ENCODE results near the gene COL19A1.

The COL19A1 gene

GRCh38 chr6:69843189-69843588 is 23.2 kb upstream of the COL19A1 start:
- DNase-seq (ENCODE audit: low read depth in 1 of 2, low spot score in 1 of 2), result no peak
- in situ Hi-C loops (cut with HindIII; ENCODE audit: low pct_unique_long_range_greater_than_20kb, low sequenced_read_pairs), result no loop called here
- TF ChIP-seq JUND (IDR thresholded peaks at IDR 0.05; ENCODE audit: low read depth), result no peak

- TF ChIP-seq JUND (IDR thresholded peaks at IDR 0.05; ENCODE audit: low read depth), result no peak
- in situ Hi-C loops (cut with HindIII; ENCODE audit: low pct_unique_long_range_greater_than_20kb, low sequenced_read_pairs), result no loop called here
- DNase-seq (ENCODE audit: low read depth in 1 of 2, low spot score in 1 of 2), result no peak
Observed at GRCh38 chr6:69846312-69846711, 20.0 kb upstream of the COL19A1 start.

GRCh38 chr6:69846770-69847491 is 19.4 kb upstream of the COL19A1 start:
- TF ChIP-seq JUND (IDR thresholded peaks at IDR 0.05; ENCODE audit: low read depth), result no peak
- in situ Hi-C loops (cut with HindIII; ENCODE audit: low pct_unique_long_range_greater_than_20kb, low sequenced_read_pairs), result no loop called here
- DNase-seq (ENCODE audit: low read depth in 1 of 2, low spot score in 1 of 2), result no peak

- in situ Hi-C loops (cut with HindIII; ENCODE audit: low pct_unique_long_range_greater_than_20kb, low sequenced_read_pairs), result no loop called here
- no peak for DNase-seq (ENCODE audit: low read depth in 1 of 2, low spot score in 1 of 2)
Observed at GRCh38 chr6:69847492-69847788, 18.9 kb upstream of the COL19A1 start.

GRCh38 chr6:69848552-69848951 is 17.8 kb upstream of the COL19A1 start:
- TF ChIP-seq JUND (IDR thresholded peaks at IDR 0.05; ENCODE audit: low read depth), result no peak
- DNase-seq (ENCODE audit: low read depth in 1 of 2, low spot score in 1 of 2), result no peak
- in situ Hi-C loops (cut with HindIII; ENCODE audit: low pct_unique_long_range_greater_than_20kb, low sequenced_read_pairs), result no loop called here

More at GRCh38 chr6:69847492-69847788, 18.9 kb upstream of the COL19A1 start:
- no peak for TF ChIP-seq JUND (IDR thresholded peaks at IDR 0.05; ENCODE audit: low read depth)

- no peak for DNase-seq (ENCODE audit: low read depth in 1 of 2, low spot score in 1 of 2)
- in situ Hi-C loops (cut with HindIII; ENCODE audit: low pct_unique_long_range_greater_than_20kb, low sequenced_read_pairs), result no loop called here
- TF ChIP-seq JUND (IDR thresholded peaks at IDR 0.05; ENCODE audit: low read depth), result no peak
Observed at GRCh38 chr6:69852706-69853105, 13.7 kb upstream of the COL19A1 start.

- in situ Hi-C loops (cut with HindIII; ENCODE audit: low pct_unique_long_range_greater_than_20kb, low sequenced_read_pairs), result no loop called here
- DNase-seq (ENCODE audit: low read depth in 1 of 2, low spot score in 1 of 2), result no peak
- no peak for TF ChIP-seq JUND (IDR thresholded peaks at IDR 0.05; ENCODE audit: low read depth)
Observed at GRCh38 chr6:69861986-69862385, 4.4 kb upstream of the COL19A1 start.

GRCh38 chr6:69863766-69864165 is 2.6 kb upstream of the COL19A1 start:
- in situ Hi-C loops (cut with HindIII; ENCODE audit: low pct_unique_long_range_greater_than_20kb, low sequenced_read_pairs), result no loop called here
- DNase-seq (ENCODE audit: low read depth in 1 of 2, low spot score in 1 of 2), result no peak
- no peak for TF ChIP-seq JUND (IDR thresholded peaks at IDR 0.05; ENCODE audit: low read depth)

- in situ Hi-C loops (cut with HindIII; ENCODE audit: low pct_unique_long_range_greater_than_20kb, low sequenced_read_pairs), result no loop called here
- DNase-seq (ENCODE audit: low read depth in 1 of 2, low spot score in 1 of 2), result no peak
- TF ChIP-seq JUND (IDR thresholded peaks at IDR 0.05; ENCODE audit: low read depth), result no peak
Observed at GRCh38 chr6:69865126-69865525, 1.2 kb upstream of the COL19A1 start.

- no peak for TF ChIP-seq JUND (IDR thresholded peaks at IDR 0.05; ENCODE audit: low read depth)
- in situ Hi-C loops (cut with HindIII; ENCODE audit: low pct_unique_long_range_greater_than_20kb, low sequenced_read_pairs), result no loop called here
- peak; percentile 28 to 47 for DNase-seq (ENCODE audit: low read depth in 1 of 2, low spot score in 1 of 2)
Observed at GRCh38 chr6:69866770-69867638, 648 bp downstream of the COL19A1 start.

GRCh38 chr6:69867639-69867976 is 1.3 kb downstream of the COL19A1 start:
- no peak for TF ChIP-seq JUND (IDR thresholded peaks at IDR 0.05; ENCODE audit: low read depth)
- in situ Hi-C loops (cut with HindIII; ENCODE audit: low pct_unique_long_range_greater_than_20kb, low sequenced_read_pairs), result no loop called here
- DNase-seq (ENCODE audit: low read depth in 1 of 2, low spot score in 1 of 2), result no peak

GRCh38 chr6:69868252-69868804 is 2.0 kb downstream of the COL19A1 start:
- no peak for TF ChIP-seq JUND (IDR thresholded peaks at IDR 0.05; ENCODE audit: low read depth)
- in situ Hi-C loops (cut with HindIII; ENCODE audit: low pct_unique_long_range_greater_than_20kb, low sequenced_read_pairs), result no loop called here
- DNase-seq (ENCODE audit: low read depth in 1 of 2, low spot score in 1 of 2), result no peak

- no peak for TF ChIP-seq JUND (IDR thresholded peaks at IDR 0.05; ENCODE audit: low read depth)
- in situ Hi-C loops (cut with HindIII; ENCODE audit: low pct_unique_long_range_greater_than_20kb, low sequenced_read_pairs), result no loop called here
- DNase-seq (ENCODE audit: low read depth in 1 of 2, low spot score in 1 of 2), result no peak
Observed at GRCh38 chr6:69868961-69869360, 2.6 kb downstream of the COL19A1 start.

All from T47D (cell line).